Small intestine (tissue), 7 donors: Measurements from ENCODE around the gene WNT3A. TPM values are rescaled to one million over a fixed set of nuclear protein-coding genes. Genes with fewer than 3 reads are reported as not detected.

ENCODE experiments used
- DNase-seq, 2 donors: peaks; one replicate each; pipeline versions ENCODE4 v3.0.0 to v3.0.0-alpha.2; 2013
- FAIRE-seq: peaks from 2 replicates; lab custom pipeline; 2012; peaks lifted over from hg19 to GRCh38; lab: Jason Lieb, UNC
- H3K27ac ChIP-seq, 3 donors: one replicate each; pipeline ENCODE4 v1.5.1; 2013; ENCODE audit warnings: low read length in 2 of 3, mild to moderate bottlenecking in 2 of 3, control low read depth in 1 of 3, inconsistent platforms in 1 of 3, low read depth in 1 of 3, moderate library complexity in 1 of 3
- H3K27me3 ChIP-seq, 3 donors: one replicate each; pipeline ENCODE4 v1.6.1; 2013; ENCODE audit warnings: low read length in 3 of 3, inconsistent platforms in 1 of 3; ENCODE audit not compliant: control insufficient read depth in 3 of 3, insufficient read depth in 3 of 3
- H3K36me3 ChIP-seq, 3 donors: one replicate each; pipeline ENCODE4 v1.6.1; 2013; ENCODE audit warnings: low read length in 3 of 3, inconsistent platforms in 1 of 3, low read depth in 1 of 3, mild to moderate bottlenecking in 1 of 3, moderate library complexity in 1 of 3; ENCODE audit not compliant: control insufficient read depth in 3 of 3, insufficient read depth in 2 of 3
- H3K4me1 ChIP-seq, 3 donors: one replicate each; pipeline ENCODE4 v1.6.1; 2013; ENCODE audit warnings: low read length in 2 of 3, inconsistent platforms in 1 of 3, low read depth in 1 of 3, mild to moderate bottlenecking in 1 of 3, moderate library complexity in 1 of 3; ENCODE audit not compliant: control insufficient read depth in 3 of 3, insufficient read depth in 2 of 3
- H3K4me3 ChIP-seq, 3 donors: one replicate each; pipeline ENCODE4 v1.5.1; 2013; ENCODE audit warnings: low read length in 3 of 3, control low read depth in 1 of 3, inconsistent platforms in 1 of 3, low read depth in 1 of 3, mild to moderate bottlenecking in 1 of 3, moderate library complexity in 1 of 3
- H3K9me3 ChIP-seq, 2 donors: one replicate each; pipeline ENCODE4 v1.6.1; 2013; ENCODE audit warnings: low read depth in 1 of 2, low read length in 1 of 2; ENCODE audit not compliant: control insufficient read depth in 2 of 2, insufficient read depth in 1 of 2
- WGBS, 3 donors: extraction: QIAGEN DNeasy Blood & Tissue Kit; methylation state at CpG; one replicate each; pipeline ENCODE4 v1.1.7; 2013; 5-methylcytosine and 5-hydroxymethylcytosine counted together
- polyA plus RNA-seq, 4 donors: library from polyadenylated mRNA; stranded (reverse) in 3 of 4; unstranded in 1 of 4; fragments of 200-250 nt in 3 of 4; fragments of 120-200 nt in 1 of 4; gene quantifications; one replicate each; pipeline versions ENCODE4 v1.2.1 to v1.2.3, GENCODE V29; 2013
- donor health status: healthy with polysubstance abuse.
- donor health status: control.
- donor health status: control.
- donor health status: Bipolar disorder and iron deficiency.
- donor health status: healthy.

WNT3A gene
- polyA plus RNA-seq, 4 donors, result 0.01 TPM; not detected in 3

DNA sequence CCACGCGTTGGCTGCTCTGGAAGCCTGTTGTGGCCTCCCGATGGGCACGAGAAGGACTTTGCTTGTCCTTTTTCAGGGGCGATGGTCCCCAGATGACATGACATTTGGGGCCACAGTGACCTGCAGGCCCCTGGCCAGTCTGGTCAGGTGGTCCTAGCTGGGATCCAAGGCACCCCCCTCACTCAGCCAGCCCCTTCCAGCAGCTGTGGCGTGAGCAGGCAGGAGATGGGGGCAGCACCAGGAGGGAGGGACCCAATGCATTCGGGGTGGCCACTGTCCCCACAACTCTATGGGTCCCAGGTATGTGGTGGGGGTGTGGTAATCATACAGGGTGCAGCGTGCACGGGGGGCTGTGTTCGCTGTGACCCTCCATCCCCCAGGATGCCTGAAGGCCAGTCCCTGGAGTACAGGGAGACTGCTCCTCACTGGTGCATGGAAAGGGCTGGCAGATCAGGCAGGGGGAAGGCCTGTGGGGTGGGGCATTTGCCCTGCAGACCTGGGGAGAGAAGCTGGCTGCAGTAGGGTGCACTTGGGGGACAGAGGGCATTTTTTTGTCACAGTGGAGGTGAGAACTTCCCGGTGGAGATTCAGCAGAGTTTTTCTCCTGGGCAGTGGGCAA lies 31.7 kb downstream of the WNT3A start:
- 66 to 74% (median 68%) methylated on average over 11 of the region's 11 CpGs for WGBS, 3 donors
- no peak for DNase-seq

DNA sequence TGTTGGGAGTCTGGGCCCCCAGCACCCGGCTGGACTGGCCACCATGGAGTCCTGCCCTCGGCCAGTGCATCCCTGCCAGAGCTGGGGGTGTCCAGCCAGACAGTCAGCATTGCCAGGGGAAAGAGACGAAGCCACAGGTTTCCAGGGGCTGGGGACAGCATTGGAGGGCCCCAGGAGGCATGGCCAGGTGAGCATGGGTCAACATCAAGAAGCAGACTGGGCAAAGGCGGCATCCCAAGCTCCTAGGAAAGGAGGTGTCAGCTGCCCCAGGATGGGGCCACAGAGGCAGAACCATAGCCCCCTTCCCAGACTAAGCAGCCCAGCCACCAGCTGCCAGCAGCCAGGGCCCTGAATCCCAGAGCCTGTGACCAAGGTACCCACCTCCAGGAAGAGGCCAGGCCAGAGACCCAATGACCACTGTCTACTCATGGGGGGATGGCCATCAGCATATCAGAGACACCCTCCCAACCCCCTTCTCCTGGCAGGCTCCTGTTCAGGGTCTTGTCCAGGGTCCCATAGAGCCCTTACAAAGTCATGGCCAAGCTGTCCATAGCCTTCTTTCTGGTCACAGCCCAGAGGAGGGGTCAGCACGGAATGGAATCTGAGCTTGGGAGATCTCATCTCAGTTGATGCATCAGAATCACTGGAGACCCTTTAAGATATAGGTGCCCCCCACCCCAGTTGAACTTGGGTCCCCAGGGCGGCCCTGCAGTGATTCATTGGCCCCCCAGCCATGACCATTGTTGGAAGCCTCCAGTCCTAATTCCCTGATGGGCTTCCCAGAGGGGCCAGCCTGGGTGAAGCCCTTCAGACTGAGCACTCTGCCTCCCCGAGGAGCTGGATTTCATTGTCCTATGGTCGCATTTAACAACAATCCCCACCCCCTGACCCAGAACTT lies 32.5 kb downstream of the WNT3A start:
- 71 to 75% (median 74%) methylated on average over 8 of the region's 8 CpGs for WGBS, 3 donors
- peaks cover 0 to 45% (median 24%) of the 10 kb centered on the region in 3 donors for H3K27me3 ChIP-seq

More for the DNA sequence above, 31.7 kb downstream of the WNT3A start:
- Histone ChIP-seq H3K27ac (no peak overlapping the region), H3K9me3 (no peaks in the 10 kb centered on the region), H3K36me3 (no peaks in the 10 kb centered on the region), H3K4me1 (no peaks in the 10 kb centered on the region), H3K27me3 (peaks cover 0 to 45% (median 24%) of the 10 kb centered on the region in 3 donors), H3K4me3 (no peak overlapping the region)
- FAIRE-seq, result no peak

DNA sequence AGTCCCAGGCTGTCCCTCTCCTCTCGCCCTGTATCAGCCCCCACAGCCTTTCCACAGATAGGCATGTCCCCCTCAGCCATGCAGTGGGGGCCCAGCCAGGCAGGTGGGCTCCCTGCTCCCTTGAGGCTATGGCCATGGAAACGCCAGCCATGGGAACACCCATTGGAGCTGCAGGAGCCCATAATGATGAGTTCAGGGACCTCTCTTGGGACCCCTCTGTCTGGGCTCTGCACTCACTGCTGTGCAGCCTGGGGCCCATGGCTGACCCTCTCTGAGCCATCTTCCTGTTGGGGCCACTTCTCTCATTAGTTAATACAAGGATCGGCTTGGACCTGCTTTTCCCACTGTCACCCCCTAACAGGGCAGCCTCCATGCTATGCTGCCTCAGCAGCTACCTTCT lies 33.2 kb downstream of the WNT3A start:
- H3K27me3 ChIP-seq, result peaks cover 0 to 48% (median 24%) of the 10 kb centered on the region in 3 donors
- H3K4me3 ChIP-seq, result no peak overlapping the region
- DNase-seq, result no peak
- H3K27ac ChIP-seq, result no peak overlapping the region
- no peaks in the 10 kb centered on the region for H3K9me3 ChIP-seq
- WGBS, 3 donors, result 64 to 75% (median 66%) methylated on average over 3 of the region's 3 CpGs
- no peaks in the 10 kb centered on the region for H3K36me3 ChIP-seq
- no peaks in the 10 kb centered on the region for H3K4me1 ChIP-seq
- FAIRE-seq, result no peak

More for the DNA sequence above, 32.5 kb downstream of the WNT3A start:
- Histone ChIP-seq H3K4me1 (no peaks in the 10 kb centered on the region), H3K27ac (no peak overlapping the region), H3K4me3 (no peak overlapping the region), H3K9me3 (no peaks in the 10 kb centered on the region), H3K36me3 (no peaks in the 10 kb centered on the region)
- FAIRE-seq (no peak), DNase-seq (no peak)

DNA sequence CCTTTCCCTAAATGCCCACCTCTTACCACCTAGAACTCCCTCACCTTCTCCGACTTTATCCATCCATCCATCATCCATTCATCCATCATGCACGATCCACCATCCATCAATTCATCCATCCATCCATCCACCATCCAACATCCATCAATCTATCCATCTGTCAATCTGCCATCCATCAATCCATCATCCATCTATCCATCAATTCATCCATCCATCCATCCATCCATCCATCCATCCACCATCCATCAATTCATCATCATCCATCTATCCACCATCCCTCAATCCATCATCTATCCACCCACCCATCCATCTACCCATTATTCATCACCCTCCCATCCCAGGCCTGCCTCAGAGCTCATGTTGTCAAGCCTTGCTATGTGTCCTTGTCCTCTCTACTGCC lies 34.5 kb downstream of the WNT3A start:
- 68 to 79% (median 75%) methylated on average over 2 of the region's 2 CpGs for WGBS, 3 donors
- H3K36me3 ChIP-seq, result no peaks in the 10 kb centered on the region
- H3K27me3 ChIP-seq, result peaks cover 0 to 45% (median 21%) of the 10 kb centered on the region in 3 donors
- no peaks in the 10 kb centered on the region for H3K4me1 ChIP-seq
- H3K4me3 ChIP-seq, result no peak overlapping the region
- no peaks in the 10 kb centered on the region for H3K9me3 ChIP-seq
- DNase-seq, result no peak
- no peak overlapping the region for H3K27ac ChIP-seq
- FAIRE-seq, result no peak

DNA sequence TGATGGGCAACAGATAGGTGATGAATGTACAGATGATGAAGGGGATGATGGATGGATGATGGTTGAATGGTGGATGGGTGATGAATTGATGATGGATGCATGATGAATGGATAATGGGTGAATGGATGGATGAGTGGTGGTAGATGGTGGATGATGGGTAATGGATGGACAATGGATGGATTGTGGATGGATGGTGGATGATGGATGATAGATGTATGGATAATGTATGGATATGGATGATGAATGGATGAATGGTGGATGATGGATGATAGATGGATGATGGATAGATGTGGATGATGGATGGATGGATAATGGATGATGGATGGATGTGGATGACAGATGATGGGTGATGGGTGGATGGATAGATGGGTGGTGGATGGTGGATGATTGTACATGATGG lies 35.7 kb downstream of the WNT3A start:
- Histone ChIP-seq H3K4me3 (no peak overlapping the region), H3K4me1 (no peaks in the 10 kb centered on the region), H3K9me3 (no peaks in the 10 kb centered on the region), H3K27ac (no peak overlapping the region), H3K27me3 (peaks cover 0 to 36% (median 14%) of the 10 kb centered on the region in 3 donors), H3K36me3 (no peaks in the 10 kb centered on the region)
- DNase-seq (no peak), FAIRE-seq (no peak)

DNA sequence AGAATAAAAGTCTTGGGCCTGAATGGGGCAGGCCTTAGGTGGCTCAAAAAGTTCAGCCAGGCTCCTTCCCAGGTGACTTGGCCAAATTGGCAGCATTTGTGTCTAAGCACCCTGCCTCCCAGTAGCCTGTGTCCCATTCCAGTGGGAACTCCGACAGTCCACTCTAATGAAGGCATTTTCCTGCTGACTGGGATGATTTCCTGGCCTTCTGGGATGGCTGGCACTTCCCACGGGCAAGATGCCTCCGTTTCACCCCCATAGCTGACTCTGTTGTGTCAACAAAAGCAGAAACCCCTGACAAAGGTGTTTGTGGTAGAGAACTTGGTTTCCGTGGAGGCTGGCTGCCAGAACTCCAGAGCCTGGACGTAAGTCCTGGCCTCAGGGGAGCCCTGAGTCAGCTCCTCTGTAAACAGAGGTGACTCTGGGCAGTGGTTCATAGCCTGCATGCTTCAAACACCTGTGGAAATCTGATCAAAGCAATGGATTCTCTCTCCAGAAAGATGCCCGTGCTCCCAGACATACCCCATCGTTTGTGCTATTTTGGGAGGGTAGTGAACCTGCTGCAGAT lies 36.6 kb downstream of the WNT3A start:
- FAIRE-seq, result no peak
- Histone ChIP-seq H3K27ac (no peak overlapping the region), H3K27me3 (peaks cover 0 to 28% (median 8%) of the 10 kb centered on the region in 3 donors), H3K4me1 (no peaks in the 10 kb centered on the region), H3K36me3 (no peaks in the 10 kb centered on the region), H3K9me3 (no peaks in the 10 kb centered on the region), H3K4me3 (no peak overlapping the region)
- DNase-seq, result no peak
- 47 to 53% (median 47%) methylated on average over 7 of the region's 7 CpGs for WGBS, 3 donors

DNA sequence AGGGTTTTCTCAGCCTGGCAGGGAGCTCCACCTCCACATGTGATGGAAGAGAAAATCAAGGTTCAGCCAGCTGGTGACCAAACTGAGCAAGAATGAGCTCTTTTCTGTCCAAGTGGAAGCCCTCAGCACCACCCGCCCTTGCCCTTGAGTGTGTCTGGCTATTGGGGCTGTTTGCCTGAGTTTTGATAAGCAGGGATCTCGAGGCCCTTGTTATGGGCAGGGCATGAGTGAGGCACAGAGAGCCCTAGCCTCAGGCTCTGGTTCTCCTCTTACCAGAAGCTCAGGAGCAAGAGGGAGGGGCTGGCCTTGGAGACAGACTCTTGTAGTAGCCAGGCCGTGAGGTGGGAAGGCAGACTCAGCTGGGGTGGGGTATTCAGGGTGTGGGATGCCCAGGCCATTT lies 38.2 kb downstream of the WNT3A start:
- H3K27me3 ChIP-seq, result peaks cover 0 to 13% (median 0%) of the 10 kb centered on the region in 3 donors
- DNase-seq, result no peak
- 56 to 66% (median 59%) methylated on average over 3 of the region's 3 CpGs for WGBS, 3 donors
- FAIRE-seq, result no peak
- no peaks in the 10 kb centered on the region for H3K4me1 ChIP-seq
- H3K9me3 ChIP-seq, result no peaks in the 10 kb centered on the region
- no peaks in the 10 kb centered on the region for H3K36me3 ChIP-seq
- no peak overlapping the region for H3K27ac ChIP-seq
- H3K4me3 ChIP-seq, result no peak overlapping the region

DNA sequence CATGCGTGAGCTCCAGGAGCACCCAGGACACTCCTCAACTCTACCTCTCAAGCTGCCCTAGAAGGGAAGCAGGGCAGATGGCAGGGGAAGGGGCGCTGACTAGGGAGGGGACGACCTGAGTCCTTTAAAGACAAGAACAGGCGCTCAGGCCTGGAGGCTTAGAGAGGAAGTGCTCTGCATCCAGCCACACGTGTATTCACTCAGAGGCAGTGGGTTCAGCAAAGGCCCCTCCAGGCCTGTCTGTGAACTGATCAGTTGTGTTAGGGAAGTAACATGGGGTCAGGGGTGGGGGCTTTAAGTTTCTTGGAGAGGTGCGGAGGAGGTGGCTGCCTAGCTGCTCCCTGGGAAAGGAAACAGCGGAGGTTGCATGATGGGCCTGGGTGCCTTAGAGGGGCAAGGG lies 38.6 kb downstream of the WNT3A start:
- 77 to 88% (median 81%) methylated on average over 7 of the region's 7 CpGs for WGBS, 3 donors
- Histone ChIP-seq H3K4me1 (no peaks in the 10 kb centered on the region), H3K4me3 (no peak overlapping the region), H3K27me3 (peaks cover 0 to 12% (median 0%) of the 10 kb centered on the region in 3 donors), H3K9me3 (no peaks in the 10 kb centered on the region), H3K27ac (no peak overlapping the region), H3K36me3 (no peaks in the 10 kb centered on the region)
- FAIRE-seq (no peak), DNase-seq (no peak)
